ENCODE results near the gene HUNK.
"Not testable (repeated sequence)": the region's sequence is repeated elsewhere in the genome, so short reads cannot be mapped to it uniquely, and the experiment has no call there.

Gene HUNK

GRCh38 chr21:31924548-31924947, 51.7 kb downstream of the HUNK start:
- DNase-seq, result no peak

- no peak for DNase-seq
Measured at GRCh38 chr21:31926498-31926897, 53.7 kb downstream of the HUNK start.

- DNase-seq, result no peak
Measured at GRCh38 chr21:31927689-31928353, 55.0 kb downstream of the HUNK start.

DNA sequence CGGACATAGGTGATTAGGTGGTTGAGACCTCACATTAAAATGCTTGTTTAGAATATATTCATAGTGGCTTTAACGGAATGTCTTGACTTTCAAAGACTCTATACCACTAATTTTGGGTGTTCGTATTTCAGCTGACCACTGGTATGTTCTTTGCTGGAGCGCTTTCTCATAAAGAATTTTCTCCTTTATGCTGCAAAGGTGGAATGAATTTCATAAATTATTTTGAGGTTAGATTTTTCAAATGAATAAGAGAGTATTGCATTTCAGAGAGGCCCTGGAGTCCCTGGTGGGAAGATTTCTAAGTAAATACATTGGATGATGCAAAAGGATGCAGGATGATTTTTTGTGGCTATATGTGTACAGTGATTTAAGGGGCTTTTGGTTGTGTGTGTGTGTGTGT, 55.8 kb downstream of the HUNK start:
- DNase-seq, result no peak

- no peak for DNase-seq
Measured at GRCh38 chr21:31929548-31929947, 56.7 kb downstream of the HUNK start.

GRCh38 chr21:31930001-31930400, 57.2 kb downstream of the HUNK start:
- no peak for DNase-seq

DNA sequence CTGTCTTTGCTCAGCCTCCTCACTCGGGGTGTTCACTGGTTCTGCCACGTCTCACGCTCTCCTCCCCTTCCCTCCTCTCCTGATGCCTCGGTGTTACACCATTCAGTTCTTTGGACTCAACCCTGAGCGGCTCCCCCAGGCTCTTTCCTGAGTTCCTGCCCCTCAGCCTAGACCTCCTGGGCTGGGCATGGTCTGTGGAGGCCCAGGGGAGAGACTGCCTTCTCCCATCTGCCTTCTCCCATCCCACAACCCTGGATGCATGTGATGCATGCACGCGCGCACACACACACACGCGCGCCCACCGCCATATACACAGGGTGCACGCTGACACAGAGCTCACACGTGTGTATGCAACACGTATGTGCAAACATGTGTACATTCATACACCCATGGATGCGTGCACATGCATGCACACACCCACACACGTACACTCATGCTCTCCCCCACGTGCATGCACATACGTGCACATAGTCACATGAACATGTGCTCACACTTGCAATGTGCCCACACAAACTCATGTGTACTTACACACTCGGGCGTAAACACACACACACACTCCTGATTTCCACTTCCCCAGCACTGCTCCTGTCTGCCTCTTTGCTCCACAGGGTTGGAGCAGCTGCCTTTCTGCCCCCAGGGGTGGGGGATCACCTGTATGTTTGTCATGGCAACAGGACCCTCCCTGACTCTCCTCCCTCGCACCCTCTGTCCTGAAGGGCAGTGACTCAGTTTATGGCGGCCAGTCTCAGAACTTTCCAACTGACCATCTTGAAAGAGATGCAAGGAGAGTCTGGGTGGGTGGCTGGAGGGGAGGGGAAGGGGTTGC, 59.0 kb downstream of the HUNK start:
- DNase-seq, result no peak

DNA sequence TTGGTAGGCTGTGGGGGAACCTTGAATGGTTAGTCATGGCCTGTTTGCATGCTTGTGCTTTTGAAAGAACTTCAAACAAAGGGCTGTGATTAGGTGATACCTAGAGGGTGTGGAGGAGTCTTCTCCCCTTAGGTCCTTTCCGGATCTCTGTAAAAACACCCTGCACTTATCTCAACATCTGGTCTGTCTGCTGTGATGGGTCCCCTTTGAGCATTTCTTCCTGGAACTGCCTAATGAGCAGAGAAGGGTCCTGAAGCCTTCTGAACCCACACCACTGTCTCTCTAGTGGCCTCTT, 59.6 kb downstream of the HUNK start:
- no peak for DNase-seq

DNA sequence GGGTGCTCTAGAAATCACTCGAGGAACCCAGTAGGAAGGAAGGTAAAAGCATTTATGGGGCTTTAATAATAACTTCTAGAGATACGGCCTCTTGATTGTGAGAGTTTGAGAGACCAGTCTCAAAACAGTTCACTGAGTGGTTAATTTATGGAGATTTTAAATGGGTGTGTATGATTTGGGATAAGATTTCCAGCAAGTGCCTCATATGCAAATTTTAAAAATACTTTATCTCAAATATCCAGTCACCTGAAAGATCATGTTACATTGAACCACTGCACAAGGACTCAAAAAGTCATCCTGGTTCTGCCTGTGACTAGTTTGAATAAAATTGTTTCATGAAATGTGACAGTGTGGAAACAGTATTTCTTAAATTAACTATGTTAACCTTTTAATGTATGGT, 64.5 kb downstream of the HUNK start:
- no peak for DNase-seq

DNA sequence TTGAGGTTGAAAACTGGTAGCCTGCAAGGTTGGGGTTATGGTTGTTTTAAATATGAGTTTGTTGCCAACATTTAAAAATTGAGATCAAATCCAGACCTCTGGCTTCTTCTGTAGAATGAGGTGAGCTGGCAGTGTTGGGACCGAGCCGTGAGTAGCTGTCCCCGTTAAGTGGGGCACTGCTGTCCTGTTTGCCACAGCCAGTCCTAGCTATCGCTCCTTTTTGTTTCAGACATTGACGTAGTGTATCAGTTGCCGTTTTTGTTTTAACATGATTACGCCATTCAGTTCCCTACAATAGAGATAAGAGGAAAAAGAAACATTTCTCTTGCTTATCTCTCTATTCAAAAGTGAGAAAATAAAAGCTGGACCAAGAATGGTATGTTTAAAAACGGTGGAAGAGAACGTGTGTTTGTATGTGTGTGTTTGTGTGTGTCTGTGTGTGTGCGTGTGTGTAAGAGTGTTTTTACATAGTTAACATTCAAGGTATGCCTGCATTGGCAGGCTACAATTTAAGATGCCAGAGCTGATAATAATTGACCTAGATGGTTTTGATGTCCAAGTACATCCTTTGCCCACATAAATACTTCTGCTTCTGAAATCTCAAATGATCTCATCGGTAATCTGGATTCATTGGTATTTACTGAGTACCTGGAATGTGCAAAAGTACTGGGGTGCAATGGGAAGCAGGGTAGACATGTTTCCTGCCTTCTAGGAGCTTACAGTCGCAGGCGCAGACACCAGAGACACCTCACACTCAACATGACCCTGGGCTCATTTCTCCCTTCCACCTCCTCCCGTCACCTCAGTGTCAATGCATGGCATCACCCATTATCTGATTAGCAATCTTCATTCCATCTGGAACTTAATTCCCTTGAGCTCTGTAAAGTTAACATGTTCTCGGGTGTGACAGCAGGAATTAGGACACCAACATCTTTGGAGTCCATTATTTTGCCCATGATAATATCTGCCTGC, 65.8 kb downstream of the HUNK start:
- no peak for DNase-seq

DNA sequence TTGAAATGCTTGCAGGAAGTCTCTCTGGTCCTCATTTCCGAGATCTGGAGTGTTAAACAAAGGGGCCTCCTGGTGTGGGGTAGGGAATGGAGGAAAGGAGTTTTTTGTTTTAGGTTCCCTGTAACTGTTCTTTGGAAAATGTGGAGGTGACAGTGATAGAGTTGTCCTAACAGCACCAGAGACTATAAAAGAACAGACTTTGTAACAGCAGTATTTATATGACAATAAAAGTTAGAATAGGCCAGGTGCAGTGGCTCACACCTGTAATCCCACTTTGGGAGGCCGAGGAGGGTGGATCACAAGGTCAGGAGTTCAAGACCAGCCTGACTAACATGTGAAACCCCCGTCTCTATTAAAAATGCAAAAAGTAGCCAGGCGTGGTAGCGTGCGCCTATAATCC, 68.9 kb downstream of the HUNK start:
- no peak for DNase-seq

- no peak for DNase-seq
Measured at GRCh38 chr21:31943561-31943960, 70.7 kb downstream of the HUNK start.

DNA sequence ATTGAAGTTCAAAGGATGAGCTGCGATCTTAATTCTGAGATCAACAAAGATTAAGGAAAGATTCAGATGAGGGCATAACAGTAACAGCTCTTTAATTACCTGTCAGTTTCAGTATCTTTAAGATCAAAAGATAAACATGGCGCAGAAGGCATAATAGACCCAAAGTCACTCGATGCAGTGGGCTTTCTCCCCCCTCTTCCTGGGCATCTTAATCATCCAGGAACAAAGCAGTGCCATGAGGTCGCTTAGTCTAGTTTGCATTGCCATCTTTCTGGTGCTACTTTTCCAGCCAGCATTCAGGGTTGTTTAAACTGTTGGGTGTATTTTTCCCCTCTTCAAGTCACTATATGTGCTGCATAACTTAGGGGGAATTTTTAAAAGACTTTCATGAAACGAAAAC, 72.3 kb downstream of the HUNK start:
- no peak for DNase-seq

- DNase-seq, result no peak
Measured at GRCh38 chr21:31945546-31945945, 72.7 kb downstream of the HUNK start.

DNA sequence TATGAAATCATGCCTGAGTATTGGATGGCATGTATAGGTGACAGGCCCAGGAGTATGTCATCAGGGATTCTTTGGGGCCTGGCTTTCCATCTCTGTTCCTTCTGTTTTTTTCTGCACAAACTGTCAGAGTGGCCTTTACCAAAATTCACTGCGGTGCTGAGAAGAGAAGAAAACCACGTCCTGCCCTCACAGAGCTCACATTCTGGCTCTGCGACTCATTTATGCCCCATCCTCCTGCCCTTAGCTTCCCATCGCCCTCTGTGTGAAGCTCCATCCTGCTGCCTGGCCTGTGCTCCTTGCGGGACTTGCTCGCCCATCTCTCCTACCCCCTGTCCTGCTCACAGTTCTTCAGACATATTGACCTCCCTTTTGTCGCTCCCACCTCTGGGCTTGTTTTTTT, 73.4 kb downstream of the HUNK start:
- no peak for DNase-seq

- not testable (repeated sequence) for DNase-seq
Measured at GRCh38 chr21:31946876-31947550, 74.2 kb downstream of the HUNK start.

DNA sequence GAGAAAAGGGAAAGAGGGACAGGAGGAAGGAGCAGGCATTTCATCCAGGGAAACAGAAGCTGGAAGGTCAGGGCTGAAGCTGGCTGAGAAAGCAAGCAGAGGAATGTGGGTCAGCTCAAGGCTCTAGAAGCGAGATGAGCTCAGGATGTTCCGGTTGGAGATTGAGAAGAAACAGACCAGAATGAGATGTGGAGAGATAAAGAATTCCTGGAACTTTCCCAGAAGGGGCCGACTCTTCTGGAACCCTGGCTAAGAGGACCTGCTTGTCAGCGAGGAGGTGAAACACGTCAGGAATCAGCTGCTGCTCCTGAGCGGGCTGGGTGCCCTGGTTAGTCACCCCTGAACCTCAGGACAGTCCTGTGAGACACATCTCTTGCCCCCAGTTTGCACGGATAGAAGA, 75.9 kb downstream of the HUNK start:
- no peak for DNase-seq

DNA sequence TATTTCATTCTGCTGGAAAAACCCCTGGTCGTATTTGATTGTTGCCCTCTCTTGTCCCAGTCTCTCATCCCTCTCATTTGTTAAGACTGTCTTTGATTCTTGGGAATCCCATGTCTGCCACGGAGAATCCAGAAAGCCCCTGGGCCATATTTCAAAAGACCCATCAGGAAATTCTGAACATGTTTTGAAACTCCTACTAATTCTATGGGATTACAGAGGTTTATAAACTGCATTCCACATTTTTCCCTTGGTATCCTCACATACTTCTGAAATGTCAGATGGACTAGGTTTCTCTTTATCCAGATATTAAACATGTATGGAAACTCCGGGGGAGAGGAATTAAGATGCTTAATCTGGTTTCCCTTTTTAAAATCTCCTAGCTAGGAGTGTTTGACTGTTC, 80.0 kb downstream of the HUNK start:
- DNase-seq, result no peak

DNA sequence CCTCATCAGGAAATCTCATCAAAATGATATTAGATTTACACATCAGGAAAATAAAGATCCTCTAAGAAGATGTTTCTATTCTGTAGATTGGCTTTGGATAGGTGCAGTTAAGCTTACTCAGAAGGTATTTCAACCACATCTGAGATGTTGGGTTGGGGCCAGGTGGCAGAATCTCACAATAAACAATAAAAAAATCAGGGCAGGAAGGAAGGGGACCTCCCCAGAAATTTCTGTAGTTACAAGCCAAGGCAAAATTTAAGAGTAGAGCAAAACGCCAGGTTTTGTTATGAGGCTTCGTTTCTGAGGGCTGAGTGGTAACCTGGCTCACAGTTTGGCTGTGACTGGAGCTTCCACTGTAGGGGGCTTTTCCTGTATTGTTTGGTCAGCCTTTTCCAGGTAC, 84.8 kb downstream of the HUNK start:
- no peak for DNase-seq

DNA sequence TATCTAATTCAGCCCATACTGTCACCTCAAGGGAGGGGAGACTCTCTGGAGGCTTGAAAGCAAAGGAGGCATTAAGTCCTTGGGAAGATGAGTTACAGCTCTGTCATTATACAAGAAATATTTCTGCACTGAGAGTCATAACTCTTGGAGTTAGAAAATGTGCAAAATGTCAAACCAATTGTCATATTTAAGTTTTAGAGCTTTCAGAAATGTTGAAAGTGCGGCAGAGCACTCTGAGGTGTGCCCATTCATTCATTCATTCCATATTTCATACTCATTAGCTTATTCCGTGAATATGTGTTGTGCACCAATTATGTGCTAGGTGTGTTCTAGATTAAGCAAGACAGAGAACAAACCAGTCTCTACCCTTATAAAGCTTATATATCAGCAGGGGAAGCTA, 87.1 kb downstream of the HUNK start:
- no peak for DNase-seq

DNA sequence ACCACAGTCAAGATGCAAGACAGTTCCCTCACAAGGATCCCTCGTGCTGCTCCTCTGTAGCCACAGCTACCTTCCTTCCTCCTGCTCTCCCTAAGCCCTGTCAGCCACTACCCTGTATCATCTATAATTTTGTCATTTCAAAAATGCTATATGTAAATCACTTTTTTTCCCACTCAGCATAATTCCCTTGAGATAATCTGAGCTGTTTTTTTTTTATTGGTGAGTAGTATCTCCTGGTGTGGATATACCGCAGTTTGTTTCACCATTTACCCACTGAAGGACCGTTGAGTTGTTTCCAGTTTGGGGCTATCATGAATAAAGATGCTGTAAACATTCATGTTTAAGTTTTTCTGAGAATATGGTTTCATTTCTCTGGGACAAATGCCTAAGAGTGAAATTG, 88.2 kb downstream of the HUNK start:
- no peak for DNase-seq

DNA sequence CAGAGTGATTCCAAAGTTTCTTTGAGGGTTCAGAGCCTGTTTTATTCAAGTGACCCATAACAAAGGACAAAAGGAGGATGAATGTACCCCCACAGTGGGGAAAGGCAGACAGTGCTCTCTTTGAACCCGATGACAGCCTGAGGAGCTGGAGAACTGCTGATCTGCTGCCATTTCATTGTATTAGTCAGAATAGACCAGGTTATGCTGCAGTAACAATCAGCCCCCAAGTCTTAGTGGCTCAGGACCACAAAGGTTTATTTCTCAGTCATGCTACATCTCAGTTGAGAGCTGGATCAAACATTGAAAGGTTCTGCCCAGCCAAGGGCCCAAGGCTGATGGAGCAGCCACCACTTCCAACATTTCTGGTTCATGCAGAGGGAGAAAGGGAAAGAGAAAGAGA, 88.9 kb downstream of the HUNK start:
- no peak for DNase-seq

GRCh38 chr21:31964692-31965091, 91.9 kb downstream of the HUNK start:
- DNase-seq, result no peak

All from activated T-cell treated with anti-CD3 and anti-CD28 coated beads, Interleukin-2, amount 50 U/mL, for 48 hours (primary cell).